Activated CD4-positive, CD25-positive, alpha-beta regulatory T cell treated with anti-CD3 and anti-CD28 coated beads, Interleukin-2, amount 50 U/mL, for 72 hours (primary cell): Measurements from ENCODE around the gene PITX1.

Experiments used
- DNase-seq: peaks from one replicate; pipeline ENCODE4 v3.0.0; 2021

The PITX1 gene

DNA sequence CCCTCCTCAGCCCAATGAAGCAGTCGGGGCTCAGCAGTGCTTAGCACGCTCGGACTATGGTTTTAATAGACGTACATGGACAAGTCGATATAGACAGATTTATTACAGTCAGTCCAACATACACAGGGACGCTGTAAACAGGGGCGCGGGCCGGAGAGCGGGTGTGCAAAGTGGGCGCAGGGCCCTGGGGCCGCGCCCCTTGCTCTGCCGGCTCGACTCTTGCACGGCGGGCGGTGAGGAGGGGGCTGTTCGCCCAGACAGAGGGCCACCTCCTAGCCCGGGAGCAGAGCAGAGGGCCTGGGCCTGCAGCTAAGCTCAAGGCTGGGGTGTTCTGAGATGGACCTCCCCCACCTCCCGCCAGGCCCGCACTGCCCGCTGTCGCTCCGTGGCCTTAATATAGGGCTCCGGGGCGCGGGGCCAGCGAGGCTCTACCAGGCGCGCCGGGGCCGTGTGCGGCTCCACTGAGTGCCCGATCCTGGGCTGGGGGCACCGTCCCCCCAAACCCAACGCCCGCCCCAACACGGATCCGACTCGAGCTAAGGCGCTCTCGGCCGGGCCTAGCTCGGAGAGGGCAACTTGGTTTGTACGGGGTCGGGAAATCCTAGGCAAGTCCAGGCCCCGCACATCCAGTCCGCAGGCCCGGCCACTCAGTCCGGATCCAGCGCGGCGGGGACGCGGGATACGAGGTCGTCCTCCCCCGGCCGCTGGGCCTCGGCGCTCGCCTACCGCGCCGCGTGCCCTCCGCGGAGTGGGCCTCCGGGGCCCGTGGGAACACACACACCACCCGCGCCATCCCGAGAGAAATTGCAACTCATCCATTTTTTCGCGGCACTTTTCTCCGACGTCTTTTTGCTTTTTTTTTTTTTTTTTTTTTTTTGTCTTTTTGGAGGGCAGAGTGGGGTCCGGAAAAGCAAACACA, 6.1 kb downstream of the PITX1 start:
- DNase-seq: no peak

DNA sequence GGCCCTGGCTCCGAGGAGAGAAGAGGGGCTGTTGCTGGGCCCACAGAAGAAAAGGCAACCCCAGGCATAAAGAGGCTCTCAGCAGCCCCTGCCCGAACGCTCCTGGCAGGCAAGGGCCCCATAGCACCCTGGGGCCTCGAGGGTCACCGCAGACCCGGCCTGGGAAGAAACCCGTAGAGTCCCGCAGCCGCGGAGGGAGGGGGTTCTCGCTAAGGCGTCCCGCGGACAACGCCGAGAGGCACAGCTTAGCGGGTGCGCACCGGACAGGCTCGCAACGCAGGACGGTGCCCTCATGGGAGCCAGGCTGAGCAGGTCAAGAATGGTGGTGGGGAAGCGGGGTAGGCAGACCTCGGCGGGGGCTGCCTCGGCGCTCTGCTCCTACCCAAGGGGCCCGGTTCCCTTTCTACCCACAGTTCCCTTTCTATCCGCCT, 6.7 kb downstream of the PITX1 start:
- no peak for DNase-seq

DNA sequence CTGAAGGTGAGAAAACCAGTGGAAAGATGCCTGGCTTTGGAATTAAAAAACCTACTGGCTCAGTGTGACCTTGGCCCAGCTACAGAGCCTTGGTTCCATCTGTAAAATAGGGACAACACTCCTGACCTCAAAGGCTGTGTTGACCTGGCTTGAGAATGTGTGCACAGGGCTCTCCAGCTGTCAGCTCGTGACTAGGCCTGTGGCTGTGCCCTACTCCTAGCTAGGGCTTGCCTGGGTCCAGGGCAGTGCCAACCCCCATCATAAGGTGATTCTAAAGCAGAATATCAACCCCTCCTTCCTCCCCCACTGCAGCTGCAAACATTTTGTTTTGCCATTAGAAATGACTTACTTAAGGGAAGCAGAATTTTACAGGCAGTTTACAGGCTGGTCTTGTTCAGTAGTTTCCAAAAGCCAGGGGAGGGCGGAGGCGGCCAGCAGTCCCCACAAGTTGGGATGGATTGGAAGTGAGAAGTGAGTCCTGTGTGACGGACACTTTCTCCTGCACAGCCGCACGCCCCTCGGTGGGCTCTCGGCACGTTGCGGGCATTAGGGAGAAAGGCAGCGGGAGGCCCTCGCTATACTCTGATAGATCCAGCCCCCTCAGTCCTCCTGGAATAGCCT, 7.3 kb downstream of the PITX1 start:
- no peak for DNase-seq

DNA sequence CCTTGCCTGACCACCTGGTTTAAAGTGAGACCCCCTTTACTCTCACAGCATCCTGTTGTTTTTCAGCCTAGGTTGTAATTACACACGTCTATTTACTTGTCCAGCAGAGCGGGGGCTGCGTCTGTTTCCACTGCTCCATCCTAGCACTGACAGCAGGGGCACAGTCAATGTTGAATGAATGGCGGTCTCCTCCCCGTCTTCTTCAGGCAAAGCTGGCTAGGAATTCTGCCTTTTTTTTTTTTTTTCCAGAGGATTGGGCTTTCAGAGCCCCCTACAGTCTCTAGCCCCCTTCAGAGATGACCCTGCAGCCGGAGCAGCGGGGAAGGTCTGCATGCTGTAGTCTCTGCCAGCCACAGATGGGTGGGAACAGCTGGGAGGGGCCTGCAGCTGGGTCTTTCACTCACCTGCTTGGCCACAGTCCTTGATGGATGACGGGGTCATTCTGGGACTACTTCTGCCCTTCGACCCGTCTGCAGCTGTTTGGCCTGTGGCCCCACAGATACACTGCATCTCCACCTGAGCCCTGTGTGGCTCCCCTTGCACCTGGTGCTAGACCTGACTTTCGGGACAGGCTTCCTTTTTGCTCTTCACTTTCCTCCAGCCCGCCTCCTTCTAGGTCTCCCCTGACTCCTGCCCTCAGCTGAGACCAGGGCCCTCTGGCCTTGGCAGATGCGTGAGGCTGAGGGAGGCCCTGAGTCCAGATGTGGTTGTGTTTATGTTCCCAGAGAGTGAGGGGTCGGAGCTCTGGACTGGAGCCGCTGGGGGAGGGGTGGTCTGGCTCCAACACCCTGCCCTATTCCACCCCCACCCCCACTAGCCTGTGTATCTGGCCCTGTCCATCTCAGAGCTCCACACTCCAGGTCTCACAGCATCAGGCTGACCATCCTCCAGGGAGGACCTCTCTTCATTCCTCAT, 8.0 kb downstream of the PITX1 start:
- DNase-seq: no peak

DNA sequence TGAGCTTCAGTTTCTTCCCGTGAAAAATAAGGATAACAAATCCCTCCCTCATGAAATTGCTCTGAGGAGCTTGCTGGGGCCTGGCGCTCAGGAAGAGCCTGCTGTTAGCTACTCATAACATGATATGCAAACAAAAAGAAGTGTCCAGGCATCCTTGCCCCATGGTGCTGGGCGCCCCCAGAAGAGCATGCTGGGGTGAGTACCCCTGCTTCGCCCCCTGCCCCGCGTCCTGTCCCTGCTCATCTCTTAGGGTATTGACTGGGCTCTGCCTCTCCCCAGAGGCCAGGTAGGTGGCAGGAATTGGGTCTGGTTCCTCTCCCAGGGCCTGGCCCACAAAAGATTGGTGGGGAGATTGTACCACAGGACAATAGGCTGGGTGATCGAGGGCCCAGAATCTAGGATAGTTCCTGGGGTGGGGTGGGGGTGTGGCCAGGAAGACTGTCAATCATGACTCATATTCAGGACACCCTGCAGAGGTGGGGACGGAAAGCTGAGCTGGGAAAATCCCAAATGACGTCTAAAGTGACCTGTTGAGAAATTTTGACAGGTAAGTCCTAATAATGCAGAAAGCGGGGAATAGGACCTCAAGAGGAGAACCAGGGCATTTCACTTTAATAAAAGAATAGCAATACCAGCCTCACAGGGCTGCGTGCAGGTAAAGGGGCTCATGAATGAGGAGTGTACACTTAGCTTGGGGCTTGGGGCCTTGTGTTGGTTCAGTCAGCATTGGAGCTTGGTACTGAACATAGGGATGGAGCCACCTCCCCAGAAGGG, 8.9 kb downstream of the PITX1 start:
- DNase-seq: no peak

DNA sequence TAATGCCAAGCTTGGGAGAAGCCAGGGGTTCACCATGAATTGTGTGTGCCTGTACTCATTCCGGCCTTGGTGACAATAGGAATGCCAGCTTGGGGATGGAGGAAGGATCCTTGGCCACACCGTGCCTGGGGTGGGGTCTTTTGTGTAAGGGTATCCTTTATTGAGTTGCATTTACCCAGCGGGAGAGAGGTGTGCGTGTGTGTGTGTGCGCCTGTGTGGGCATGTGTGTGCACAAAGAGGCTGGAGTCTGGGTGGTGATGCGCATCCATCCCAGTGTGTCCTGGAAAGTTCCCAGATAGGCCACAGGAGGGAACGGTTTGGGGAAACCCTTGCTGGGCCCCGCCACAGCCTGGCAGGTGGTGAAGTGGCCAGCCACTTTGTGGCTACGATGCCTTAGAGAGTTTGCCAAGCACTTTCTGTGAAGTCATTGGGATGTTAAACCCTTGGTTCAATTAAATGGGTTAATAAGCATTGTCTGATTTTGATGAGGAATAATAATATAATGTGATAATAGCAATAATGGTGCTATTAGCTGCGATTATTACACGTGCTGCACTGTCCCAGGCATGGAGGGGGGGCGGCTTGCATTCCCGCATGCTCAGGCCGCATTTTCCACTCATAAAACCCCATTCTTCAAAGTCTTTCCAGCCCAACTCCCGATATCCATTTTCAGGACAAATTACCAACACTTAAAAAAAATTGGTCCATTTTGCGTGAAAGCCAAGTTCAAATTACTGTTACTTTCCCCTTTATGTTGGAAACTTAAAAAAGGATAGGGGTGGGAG, 13.7 kb downstream of the PITX1 start:
- peak; percentile 6 for DNase-seq

DNA sequence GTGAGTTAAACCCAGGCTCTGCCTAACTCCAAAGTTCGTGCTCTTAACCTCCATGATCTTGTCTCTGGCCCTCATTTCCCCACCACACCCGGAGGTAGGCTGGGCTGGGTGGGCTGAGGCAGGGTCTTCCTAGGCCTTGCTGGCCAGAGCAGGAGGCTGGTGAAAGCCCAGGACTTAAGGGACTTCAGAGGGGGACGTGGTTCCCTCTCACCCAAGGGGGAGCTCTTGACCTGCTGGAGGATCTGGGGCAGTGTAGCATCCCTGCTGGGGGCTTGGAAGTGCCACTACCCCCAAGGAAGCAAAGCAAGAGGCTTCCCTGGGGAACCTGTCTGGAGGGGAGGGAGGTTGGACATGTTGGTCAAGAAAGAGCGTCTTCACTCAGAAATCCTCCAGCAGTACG, 14.7 kb downstream of the PITX1 start:
- peak; percentile 5 for DNase-seq

DNA sequence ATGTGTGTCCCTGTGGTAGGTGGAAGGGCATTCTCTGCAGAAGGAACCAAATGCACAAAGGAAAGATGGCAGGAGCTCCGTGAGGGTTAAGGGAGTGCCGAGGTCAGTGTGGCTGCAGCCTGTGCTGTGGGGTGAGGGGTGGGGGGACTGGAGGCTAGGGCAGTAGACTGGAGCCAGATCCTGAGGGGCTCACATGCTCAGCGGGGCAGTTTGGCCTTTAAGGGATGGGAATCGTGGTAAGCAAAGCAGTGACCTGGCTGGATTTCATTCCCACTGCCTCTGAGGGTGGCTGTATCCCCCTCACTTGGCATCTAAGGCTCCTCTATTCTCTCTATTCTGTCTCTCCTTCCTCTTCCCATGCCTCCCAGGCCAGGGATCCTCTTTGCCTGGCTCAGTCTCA, 15.6 kb downstream of the PITX1 start:
- DNase-seq: peak; percentile 1

DNA sequence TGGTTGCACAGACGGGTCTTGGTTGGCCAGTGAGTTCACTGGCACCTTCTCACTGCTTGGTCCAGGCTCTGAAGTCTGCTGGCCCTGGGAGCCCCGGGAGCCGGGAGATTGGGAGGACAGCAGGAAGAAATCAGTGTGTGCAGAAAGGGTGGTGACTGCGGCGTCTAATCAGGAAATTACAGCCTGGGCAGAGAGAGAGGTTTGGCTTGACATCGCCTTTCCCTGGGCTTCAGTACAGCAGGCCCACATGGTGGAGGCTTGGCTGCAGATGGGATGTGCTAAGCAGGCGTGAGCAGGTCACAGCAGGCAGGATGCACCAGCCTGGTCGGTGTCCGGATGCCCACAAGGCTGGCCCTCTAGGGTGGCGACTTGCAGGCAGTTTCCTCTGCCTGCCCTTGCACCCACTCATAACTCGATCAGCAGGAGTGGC, 17.2 kb downstream of the PITX1 start:
- peak; percentile 20 for DNase-seq

DNA sequence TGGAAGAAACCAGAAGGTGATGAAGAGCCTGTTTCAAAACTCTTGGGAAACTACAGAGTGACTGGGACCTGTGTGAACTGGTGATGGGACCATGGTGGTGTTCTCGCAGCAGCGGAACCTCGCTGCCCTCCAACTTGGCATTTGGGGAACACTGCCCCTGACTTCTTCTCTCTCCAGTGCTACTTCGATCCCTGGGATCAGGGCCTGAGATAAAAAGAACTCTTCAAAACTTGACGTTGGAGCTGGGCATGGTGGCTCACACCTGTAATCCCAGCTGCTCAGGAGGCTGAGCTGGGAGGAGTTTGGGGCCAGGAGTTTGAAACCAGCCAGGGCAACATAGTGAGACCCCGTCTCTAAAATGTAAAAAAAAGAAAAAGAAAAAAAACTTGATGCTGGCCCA, 18.1 kb downstream of the PITX1 start:
- DNase-seq: peak; percentile 5

DNA sequence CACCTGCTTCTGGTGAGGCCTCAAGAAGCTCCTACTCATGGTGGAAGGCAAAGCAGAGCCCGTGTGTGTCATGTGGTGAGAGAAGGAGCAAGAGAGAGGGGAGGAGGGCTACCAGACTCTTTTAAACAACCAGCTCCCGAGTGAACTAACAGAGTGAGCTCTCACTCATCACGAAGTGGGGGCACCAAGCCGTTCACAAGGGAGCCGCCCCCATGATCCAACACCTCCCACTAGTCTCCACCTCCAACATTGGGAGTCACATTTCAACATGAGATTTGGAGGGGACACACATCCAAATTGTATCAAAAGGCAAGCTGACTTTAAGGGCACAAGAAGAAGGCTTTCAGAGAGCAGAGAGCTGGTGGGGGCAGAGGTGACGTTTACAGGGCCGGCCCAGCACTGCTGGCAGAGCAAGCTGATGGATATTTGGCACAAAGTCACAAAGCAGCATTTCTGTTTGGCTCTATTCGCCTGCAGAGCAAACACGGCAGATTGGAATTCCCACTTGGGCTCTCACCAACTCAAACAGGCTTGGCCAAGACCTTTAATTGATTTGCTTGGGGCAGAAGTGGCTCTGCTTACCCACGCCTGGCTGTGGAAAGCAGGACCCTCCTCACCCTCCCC, 20.0 kb downstream of the PITX1 start:
- no peak for DNase-seq

DNA sequence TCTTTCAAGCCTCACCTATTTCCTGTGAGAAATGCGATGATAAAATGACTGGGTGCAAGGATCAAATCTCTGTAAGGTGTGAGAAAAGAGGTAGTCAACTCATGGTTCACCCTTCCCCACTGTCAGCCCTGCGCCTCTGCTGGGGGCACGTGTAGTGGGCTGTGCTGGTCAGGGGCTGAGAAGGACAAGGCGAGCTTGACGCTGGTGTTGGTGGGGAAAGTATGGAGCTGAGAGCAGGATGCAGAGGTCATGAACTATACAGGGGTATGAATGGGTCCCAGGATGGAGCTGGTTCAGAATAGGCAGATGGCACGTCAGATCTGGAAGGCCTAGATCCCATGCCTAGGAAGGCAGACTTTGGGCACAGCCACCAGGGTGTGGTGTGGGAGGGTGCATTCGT, 20.6 kb downstream of the PITX1 start:
- DNase-seq: no peak

DNA sequence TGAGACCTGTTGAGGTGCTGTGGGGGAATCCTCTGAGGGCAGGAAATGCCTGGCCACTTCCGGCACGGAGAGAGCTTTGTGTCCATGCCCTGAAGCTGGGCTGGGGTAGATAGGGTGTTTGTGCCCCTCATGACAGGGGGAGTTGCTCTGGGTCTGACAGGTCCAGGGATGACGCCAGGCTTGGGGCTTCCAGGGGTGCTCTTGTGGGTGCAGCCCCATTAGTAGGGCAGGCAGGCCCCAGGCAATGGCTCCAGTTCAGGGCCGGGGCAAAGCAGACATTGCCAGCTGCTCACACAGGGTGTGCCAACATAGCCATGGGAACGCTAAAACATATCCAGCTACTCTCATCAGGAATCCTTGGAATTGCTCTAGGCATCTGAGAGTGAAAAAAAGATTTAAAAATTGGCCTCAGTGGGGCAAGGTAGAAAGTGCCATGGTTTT, 21.1 kb downstream of the PITX1 start:
- DNase-seq: no peak

DNA sequence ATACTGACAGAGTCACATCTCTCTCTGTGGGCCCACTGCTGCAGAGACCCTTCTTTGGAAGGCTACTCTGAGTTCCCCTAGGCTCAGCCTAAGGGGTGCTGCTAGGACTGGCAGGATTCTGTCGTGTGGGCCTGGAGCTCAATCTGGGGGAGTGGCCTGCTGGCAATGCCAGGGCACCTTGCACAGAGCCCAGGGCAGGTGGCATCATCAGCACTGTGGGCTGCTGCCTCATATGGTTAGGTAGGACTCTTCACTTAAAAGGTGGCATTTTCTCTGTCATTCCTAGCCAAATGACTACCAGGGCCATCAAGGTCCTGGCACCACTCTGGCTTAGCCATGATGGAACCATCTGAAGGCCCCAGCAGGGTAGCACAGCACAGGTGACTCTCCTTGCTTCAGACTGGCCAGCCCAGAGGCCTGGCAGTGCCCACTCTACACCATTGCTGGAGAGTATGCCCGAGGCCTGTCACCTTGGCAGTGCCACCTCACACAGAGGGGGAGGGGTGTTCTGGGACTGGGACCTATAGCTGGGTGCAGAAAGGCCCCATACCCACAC, 21.9 kb downstream of the PITX1 start:
- DNase-seq: no peak

DNA sequence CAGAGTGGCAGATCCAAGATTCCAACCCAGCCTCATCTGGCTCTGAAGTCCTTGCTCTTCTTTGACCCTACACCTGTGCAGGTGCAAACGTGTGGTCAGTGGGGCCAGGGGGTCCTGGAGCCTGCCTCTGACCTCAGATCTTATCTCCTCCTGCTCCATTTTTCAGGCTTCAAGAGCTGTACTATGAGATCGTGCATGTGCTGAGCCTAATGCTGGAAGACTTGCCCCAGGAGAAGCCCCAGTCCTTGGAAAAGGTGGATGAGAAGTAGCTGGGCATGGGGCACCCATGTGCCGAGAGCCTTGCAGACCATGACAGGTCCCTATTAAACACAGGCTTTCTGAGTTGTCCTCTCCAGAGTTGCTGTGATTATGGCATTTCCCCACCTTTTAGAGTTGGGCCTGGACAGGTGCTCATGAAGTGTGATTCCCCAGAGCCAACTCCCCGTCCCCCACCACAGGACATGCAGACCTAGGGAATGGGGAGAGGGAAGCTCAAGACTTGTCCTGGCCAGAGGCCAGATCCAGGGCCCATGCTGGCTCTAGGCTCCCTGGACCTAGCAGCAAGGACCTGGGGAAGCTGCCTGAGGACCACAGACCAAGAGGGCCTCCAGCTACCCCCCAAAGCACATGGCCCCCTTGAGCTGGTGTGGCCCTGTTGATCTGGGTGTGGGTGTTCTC, 22.5 kb downstream of the PITX1 start:
- no peak for DNase-seq

DNA sequence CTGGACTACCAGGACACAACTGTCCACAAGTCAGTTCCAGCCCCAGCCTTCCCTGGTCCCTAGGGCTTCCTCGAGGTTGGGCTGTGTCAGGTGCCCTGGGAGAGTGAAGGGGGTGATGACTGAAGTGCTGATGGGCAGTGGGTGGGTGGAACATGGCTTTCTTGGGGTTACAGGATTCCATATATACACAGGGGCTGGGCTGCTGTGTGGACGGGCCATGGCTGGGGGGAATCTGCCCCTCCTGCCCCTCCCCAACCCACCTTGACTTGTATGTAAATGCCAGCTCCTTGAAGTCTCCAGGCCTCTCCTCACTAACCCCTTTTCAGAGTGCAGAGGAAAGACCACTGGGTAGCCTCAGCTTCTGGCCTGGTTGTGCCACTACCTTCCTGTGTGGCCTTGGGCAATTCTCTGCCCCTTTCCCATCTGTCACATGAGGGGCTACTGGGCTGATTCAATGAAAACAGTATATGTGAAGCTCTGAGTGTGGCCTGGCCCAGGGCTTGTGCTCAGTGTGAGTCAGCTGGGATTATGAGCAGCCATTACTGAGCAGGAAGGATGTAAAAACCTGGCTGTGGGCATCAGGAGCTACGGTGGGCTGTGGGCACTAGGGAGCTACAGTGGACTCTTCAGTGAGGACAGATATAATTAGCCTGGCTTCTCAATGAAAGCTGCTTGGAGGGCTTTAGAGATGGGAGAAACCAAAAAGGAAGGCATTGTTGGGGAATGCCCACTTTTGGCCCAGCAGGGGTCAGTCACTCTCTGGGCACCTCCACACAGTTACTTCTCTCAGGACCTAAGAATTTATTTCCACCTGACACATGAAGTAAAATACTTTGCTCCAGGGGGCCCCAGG, 23.3 kb downstream of the PITX1 start:
- DNase-seq: no peak

DNA sequence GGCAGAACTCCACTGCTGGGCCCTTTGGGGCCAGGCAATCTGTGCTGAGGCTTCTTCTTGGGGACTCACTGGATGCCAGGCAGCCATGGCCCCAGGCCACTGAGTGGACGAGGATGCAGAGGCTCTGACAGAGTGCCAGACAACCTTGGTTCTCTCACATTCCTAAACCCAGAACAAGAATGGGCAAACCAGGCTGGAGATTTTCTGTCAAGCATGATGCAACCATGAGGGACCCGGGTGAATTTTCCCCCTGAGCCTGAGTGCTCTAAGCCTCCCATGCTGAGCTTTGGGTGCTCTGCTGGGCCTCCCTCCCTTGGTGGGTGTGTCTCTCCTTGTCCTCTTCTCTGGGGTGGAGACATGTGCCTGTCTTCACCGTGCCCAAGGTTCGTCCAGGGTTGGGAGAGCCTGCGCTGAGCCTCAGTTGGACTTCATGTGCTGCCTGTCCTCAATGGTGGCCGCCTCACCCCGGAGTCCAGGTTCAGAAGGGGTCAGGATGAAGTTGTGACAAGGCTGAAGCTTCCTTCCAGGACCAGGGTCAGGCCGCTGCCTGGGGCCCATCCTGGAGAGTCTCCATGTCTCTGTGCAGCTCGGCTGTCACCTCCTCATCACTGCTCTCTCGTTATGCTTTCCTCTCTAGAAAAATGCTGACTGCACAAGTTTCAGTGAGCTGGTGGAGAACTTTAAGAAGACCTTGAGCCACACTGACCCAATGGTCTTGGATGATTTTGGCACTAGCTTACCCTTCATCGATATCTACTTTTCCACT, 24.1 kb downstream of the PITX1 start:
- DNase-seq: no peak

DNA sequence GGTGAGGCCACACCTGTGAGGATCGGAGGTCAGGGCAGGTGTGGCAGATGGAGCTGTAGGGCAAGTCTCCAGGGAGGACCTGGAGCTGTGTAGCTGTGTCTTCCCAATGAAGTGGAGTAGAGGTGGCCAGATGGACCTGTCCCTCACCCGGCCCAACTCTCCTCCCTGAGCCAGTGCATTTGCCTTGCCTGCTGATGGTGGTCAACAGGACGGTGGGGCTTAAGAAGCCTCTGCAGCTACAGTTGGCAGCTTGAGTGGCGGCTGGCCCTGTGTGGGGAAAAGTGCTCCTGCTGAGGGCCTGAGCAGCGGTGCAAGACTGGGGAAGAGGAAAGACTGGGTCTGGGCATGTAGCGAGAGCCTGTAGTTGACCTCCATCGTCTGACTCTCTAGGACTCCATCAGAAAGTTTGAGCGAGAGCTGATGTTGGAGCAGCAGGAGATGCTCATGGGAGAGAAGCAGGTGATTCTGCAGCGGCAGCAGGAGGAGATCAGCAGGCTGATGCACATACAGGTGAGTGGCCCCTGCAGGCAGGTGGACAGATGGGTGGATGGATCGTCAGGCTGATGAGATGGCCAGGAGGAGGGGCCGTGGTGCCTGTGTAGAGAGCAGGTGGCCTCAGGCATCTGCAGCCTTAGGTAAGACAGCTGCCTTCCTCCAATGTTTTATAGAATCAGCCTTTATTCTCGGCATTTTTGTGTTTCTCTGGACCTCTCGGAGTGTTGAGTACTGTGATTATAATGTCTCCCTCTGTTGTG, 24.9 kb downstream of the PITX1 start:
- no peak for DNase-seq
